Neural progenitor cell (in vitro differentiated cells): ENCODE measurements around the gene TAOK2. TPM values are rescaled to one million over a fixed set of nuclear protein-coding genes. Genes with fewer than 3 reads are reported as not detected.
A peak's percentile ranks its signal among the peaks of the same experiment; 100 is the strongest.

Experiments
- DNase-seq: peaks from one replicate; pipeline ENCODE4 v3.0.0-alpha.2; 2016; ENCODE audit warnings: low spot score
- H2AFZ ChIP-seq: fragments of 200-600 bp; sonication (generic); replicated peaks from 2 replicates; pipeline ENCODE4 v1.6.1; 2016; ENCODE audit warnings: antibody characterized with exemption
- H3F3A ChIP-seq: fragments of 200-600 bp; sonication (generic); 2 replicates; pipeline ENCODE4 v1.6.1; 2016; ENCODE audit warnings: antibody characterized with exemption, low read depth
- H3K27ac ChIP-seq: fragments of 200-600 bp; sonication (generic); 2 replicates; pipeline ENCODE4 v1.5.1; 2016; ENCODE audit warnings: mild to moderate bottlenecking
- H3K27me3 ChIP-seq: fragments of 200-600 bp; sonication (generic); 2 replicates; pipeline ENCODE4 v1.6.1; 2016; ENCODE audit warnings: mild to moderate bottlenecking, moderate library complexity
- H3K36me3 ChIP-seq: fragments of 200-600 bp; sonication (generic); 2 replicates; pipeline ENCODE4 v1.5.1; 2016
- H3K4me1 ChIP-seq: fragments of 200-600 bp; sonication (generic); 2 replicates; pipeline ENCODE4 v1.6.1; 2016; ENCODE audit warnings: mixed run types
- H3K4me2 ChIP-seq: fragments of 200-600 bp; sonication (generic); 2 replicates; pipeline ENCODE4 v1.6.1; 2016
- H3K4me3 ChIP-seq: fragments of 200-600 bp; sonication (generic); 2 replicates; pipeline ENCODE4 v1.5.1; 2016
- H3K79me2 ChIP-seq: fragments of 200-600 bp; sonication (generic); 2 replicates; pipeline ENCODE4 v1.6.1; 2016; ENCODE audit warnings: low read depth
- H3K9ac ChIP-seq: fragments of 200-600 bp; sonication (generic); 2 replicates; pipeline ENCODE4 v1.6.1; 2016
- H3K9me3 ChIP-seq: fragments of 200-600 bp; sonication (generic); 2 replicates; pipeline ENCODE4 v1.5.1; 2016; ENCODE audit warnings: low read depth
- H4K20me1 ChIP-seq: fragments of 200-600 bp; sonication (generic); 2 replicates; pipeline ENCODE4 v1.6.1; 2016; ENCODE audit warnings: low read depth
- H3K27ac Mint-ChIP-seq: 3 replicates; pipeline ENCODE4 v1.8.0; 2021; ENCODE audit warnings: mixed read lengths
- H3K27me3 Mint-ChIP-seq: 2 replicates; pipeline ENCODE4 v1.8.0; 2022; ENCODE audit warnings: low read depth, mild to moderate bottlenecking, inconsistent platforms, moderate library complexity, mixed read lengths; ENCODE audit not compliant: insufficient read depth
- H3K36me3 Mint-ChIP-seq: 3 replicates; pipeline ENCODE4 v1.8.0; 2021; ENCODE audit warnings: mixed read lengths
- H3K4me1 Mint-ChIP-seq: 3 replicates; pipeline ENCODE4 v1.8.0; 2021; ENCODE audit warnings: mixed read lengths
- H3K4me3 Mint-ChIP-seq: 3 replicates; pipeline ENCODE4 v1.8.0; 2021; ENCODE audit warnings: mild to moderate bottlenecking, moderate library complexity, mixed read lengths
- H3K9me3 Mint-ChIP-seq: 3 replicates; pipeline ENCODE4 v1.8.0; 2020; ENCODE audit warnings: mixed read lengths
- EZH2 ChIP-seq: fragments of 200-600 bp; sonication (generic); IDR thresholded peaks from 2 replicates; pipeline ENCODE4 v1.6.1; 2017; ENCODE audit warnings: antibody characterized with exemption, mild to moderate bottlenecking, moderate library complexity
- EZH2phosphoT487 ChIP-seq: fragments of 200-600 bp; sonication (generic); IDR thresholded peaks from 2 replicates; pipeline ENCODE4 v1.6.1; 2017; ENCODE audit warnings: antibody characterized with exemption
- total RNA-seq: library from RNA; depleted of rRNA; stranded (reverse); fragments of >200 nt; gene quantifications from 2 replicates; pipeline ENCODE4 v1.2.3, GENCODE V29; 2015; ENCODE audit warnings: low replicate concordance
- TF ChIP-seq, protein P1 (sequence below): fragments of 200-600 bp; sonication (generic); IDR thresholded peaks from 2 replicates; pipeline ENCODE4 v1.5.1; 2017; ENCODE audit warnings: antibody characterized with exemption, mild to moderate bottlenecking

The TAOK2 gene
- total RNA-seq, 1 donor from 2014 or later, result 13.8 TPM

DNA sequence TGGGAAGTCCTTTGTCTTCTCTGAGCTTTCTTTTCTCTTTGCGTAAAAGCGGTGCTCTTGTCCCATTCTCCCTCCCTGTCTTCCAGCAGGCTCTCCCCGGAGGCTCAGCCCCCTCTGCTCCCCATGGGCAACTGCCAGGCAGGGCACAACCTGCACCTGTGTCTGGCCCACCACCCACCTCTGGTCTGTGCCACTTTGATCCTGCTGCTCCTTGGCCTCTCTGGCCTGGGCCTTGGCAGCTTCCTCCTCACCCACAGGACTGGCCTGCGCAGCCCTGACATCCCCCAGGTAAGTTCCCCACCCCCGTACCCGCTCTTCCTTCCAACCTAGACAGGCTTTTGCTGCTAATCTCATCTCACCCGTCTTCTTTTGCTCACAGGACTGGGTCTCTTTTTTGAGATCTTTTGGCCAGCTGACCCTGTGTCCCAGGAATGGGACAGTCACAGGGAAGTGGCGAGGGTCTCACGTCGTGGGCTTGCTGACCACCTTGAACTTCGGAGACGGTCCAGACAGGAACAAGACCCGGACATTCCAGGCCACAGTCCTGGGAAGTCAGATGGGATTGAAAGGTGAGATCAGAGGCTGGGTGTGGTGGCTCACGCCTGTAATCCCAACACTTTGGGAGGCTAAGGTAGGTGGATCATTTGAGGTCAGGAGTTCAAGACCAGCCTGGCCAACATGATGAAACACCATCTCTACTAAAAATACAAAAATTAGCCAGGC lies 10.5 kb upstream of the TAOK2 start:
- Histone ChIP-seq H3F3A (peaks cover 16% of the 10 kb centered on the region), H3K9me3 (no peaks in the 10 kb centered on the region), H3K27ac (no peak overlapping the region), H3K36me3 (no peaks in the 10 kb centered on the region), H3K27me3 (no peaks in the 10 kb centered on the region), H3K4me1 (peaks cover 7% of the 10 kb centered on the region), H3K4me3 (peak overlapping the region; percentile 66), H3K79me2 (no peaks in the 10 kb centered on the region), H3K9ac (no peak overlapping the region), H4K20me1 (no peaks in the 10 kb centered on the region), H2AFZ (no peak overlapping the region), H3K4me2 (peak overlapping the region; percentile 96)
- DNase-seq, result no peak
- Mint-ChIP-seq H3K4me3 (peak overlapping the region; percentile 91), H3K4me1 (peaks cover 21% of the 10 kb centered on the region), H3K27me3 (peaks cover 2% of the 10 kb centered on the region), H3K36me3 (peaks cover 7% of the 10 kb centered on the region), H3K9me3 (no peaks in the 10 kb centered on the region), H3K27ac (no peak overlapping the region)
- no peak for TF ChIP-seq EZH2phosphoT487
- TF ChIP-seq EZH2, result no peak
- TF ChIP-seq, protein P1, sequence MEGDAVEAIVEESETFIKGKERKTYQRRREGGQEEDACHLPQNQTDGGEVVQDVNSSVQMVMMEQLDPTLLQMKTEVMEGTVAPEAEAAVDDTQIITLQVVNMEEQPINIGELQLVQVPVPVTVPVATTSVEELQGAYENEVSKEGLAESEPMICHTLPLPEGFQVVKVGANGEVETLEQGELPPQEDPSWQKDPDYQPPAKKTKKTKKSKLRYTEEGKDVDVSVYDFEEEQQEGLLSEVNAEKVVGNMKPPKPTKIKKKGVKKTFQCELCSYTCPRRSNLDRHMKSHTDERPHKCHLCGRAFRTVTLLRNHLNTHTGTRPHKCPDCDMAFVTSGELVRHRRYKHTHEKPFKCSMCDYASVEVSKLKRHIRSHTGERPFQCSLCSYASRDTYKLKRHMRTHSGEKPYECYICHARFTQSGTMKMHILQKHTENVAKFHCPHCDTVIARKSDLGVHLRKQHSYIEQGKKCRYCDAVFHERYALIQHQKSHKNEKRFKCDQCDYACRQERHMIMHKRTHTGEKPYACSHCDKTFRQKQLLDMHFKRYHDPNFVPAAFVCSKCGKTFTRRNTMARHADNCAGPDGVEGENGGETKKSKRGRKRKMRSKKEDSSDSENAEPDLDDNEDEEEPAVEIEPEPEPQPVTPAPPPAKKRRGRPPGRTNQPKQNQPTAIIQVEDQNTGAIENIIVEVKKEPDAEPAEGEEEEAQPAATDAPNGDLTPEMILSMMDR, result no peak

DNA sequence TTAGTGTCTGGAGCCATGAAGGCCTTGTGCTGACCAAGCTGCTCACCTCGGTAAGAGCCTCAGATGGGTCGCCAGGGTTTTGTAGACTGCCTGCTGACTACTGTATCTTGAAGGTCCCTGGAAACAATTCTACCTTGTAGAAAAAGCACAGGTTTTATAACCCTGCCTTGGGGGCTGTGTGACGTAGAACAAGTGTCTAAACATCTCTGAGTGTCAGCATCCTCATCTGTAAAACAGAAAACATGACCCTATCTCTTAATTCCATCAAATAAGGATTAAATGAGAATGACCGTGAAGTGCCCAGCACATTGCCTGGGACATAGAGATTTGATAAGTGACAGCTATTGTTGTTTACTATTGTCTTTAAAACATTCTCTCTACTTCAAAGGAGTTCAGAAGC lies 5.5 kb upstream of the TAOK2 start:
- no peaks in the 10 kb centered on the region for H3K79me2 ChIP-seq
- H3K27ac ChIP-seq, result no peak overlapping the region
- no peak overlapping the region for H3K4me3 ChIP-seq
- H3K9ac ChIP-seq, result no peak overlapping the region
- H3K9me3 ChIP-seq, result peaks cover 6% of the 10 kb centered on the region
- no peak overlapping the region for H3K27ac Mint-ChIP-seq
- no peak overlapping the region for H3K4me2 ChIP-seq
- peaks cover 9% of the 10 kb centered on the region for H3K27me3 ChIP-seq
- H3K4me3 Mint-ChIP-seq, result no peak overlapping the region
- H4K20me1 ChIP-seq, result no peaks in the 10 kb centered on the region
- peaks cover 4% of the 10 kb centered on the region for H3K36me3 ChIP-seq
- TF ChIP-seq EZH2phosphoT487, result no peak
- TF ChIP-seq EZH2, result no peak
- H3K4me1 ChIP-seq, result no peaks in the 10 kb centered on the region
- H3F3A ChIP-seq, result peaks cover 15% of the 10 kb centered on the region
- peaks cover 7% of the 10 kb centered on the region for H3K27me3 Mint-ChIP-seq
- H3K9me3 Mint-ChIP-seq, result peaks cover 5% of the 10 kb centered on the region
- no peak overlapping the region for H2AFZ ChIP-seq
- no peak for DNase-seq
- peaks cover 37% of the 10 kb centered on the region for H3K36me3 Mint-ChIP-seq
- H3K4me1 Mint-ChIP-seq, result peaks cover 8% of the 10 kb centered on the region

DNA sequence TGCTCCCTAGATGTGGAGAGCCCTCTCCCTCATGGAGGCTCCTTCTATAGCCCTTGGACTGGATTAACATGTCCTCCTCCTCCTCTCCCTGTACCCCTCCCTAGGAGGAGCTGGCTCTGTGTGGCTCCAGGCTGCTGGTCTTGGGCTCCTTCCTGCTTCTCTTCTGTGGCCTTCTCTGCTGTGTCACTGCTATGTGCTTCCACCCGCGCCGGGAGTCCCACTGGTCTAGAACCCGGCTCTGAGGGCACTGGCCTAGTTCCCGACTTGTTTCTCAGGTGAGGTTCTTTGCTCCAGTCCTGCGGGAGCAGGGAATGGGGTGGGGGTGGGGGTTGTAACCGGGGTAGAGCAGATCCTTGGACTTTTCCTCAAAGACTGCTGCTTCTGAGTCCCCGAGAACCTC lies 2.4 kb upstream of the TAOK2 start:
- Histone ChIP-seq H3K79me2 (peaks cover 24% of the 10 kb centered on the region), H3K4me2 (no peak overlapping the region), H3F3A (peaks cover 24% of the 10 kb centered on the region), H3K27me3 (peaks cover 9% of the 10 kb centered on the region), H3K9ac (no peak overlapping the region), H3K4me3 (no peak overlapping the region), H3K4me1 (peaks cover 14% of the 10 kb centered on the region), H4K20me1 (peaks cover 20% of the 10 kb centered on the region), H3K9me3 (peaks cover 6% of the 10 kb centered on the region), H3K36me3 (peaks cover 4% of the 10 kb centered on the region), H3K27ac (no peak overlapping the region), H2AFZ (no peak overlapping the region)
- Mint-ChIP-seq H3K36me3 (peaks cover 32% of the 10 kb centered on the region), H3K9me3 (peaks cover 5% of the 10 kb centered on the region), H3K4me1 (peaks cover 22% of the 10 kb centered on the region), H3K4me3 (peak overlapping the region; percentile 46), H3K27me3 (peaks cover 9% of the 10 kb centered on the region), H3K27ac (no peak overlapping the region)
- TF ChIP-seq, protein P1, result no peak
- TF ChIP-seq EZH2phosphoT487 (no peak), EZH2 (no peak)
- no peak for DNase-seq

DNA sequence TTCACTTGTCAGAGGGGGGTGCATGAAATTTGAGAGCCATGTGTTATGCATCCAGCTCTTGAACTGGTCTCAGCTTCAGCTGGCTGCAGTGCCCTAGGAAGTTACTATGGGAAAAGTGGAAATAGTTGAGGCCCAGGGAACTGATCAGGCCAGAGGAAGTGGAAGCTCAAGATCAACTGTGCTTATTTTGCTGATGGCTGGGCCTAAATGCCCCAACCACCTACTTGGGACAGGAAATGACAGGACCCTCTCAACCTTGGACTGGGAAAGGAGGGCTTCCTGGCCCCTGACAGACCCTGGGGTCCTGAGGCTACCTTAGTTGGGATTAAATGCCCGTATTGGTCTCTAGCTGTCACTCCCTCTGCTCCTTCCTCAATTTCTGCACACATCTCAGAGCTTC lies 1.2 kb upstream of the TAOK2 start:
- DNase-seq, result no peak
- peaks cover 4% of the 10 kb centered on the region for H3K36me3 ChIP-seq
- H3K27me3 ChIP-seq, result peaks cover 9% of the 10 kb centered on the region
- H3K4me1 Mint-ChIP-seq, result peaks cover 34% of the 10 kb centered on the region
- peaks cover 32% of the 10 kb centered on the region for H3K36me3 Mint-ChIP-seq
- H3K4me1 ChIP-seq, result peaks cover 23% of the 10 kb centered on the region
- no peak overlapping the region for H3K27ac ChIP-seq
- peaks cover 32% of the 10 kb centered on the region for H4K20me1 ChIP-seq
- no peak overlapping the region for H2AFZ ChIP-seq
- TF ChIP-seq, protein P1, result no peak
- TF ChIP-seq EZH2 (no peak), EZH2phosphoT487 (no peak)
- no peak overlapping the region for H3K9ac ChIP-seq
- H3K4me3 ChIP-seq, result no peak overlapping the region
- no peak overlapping the region for H3K27ac Mint-ChIP-seq
- peaks cover 12% of the 10 kb centered on the region for H3K27me3 Mint-ChIP-seq
- H3K79me2 ChIP-seq, result peaks cover 36% of the 10 kb centered on the region
- H3K9me3 Mint-ChIP-seq, result peaks cover 5% of the 10 kb centered on the region
- no peak overlapping the region for H3K4me2 ChIP-seq
- H3K9me3 ChIP-seq, result peaks cover 6% of the 10 kb centered on the region
- H3K4me3 Mint-ChIP-seq, result no peak overlapping the region
- H3F3A ChIP-seq, result peaks cover 24% of the 10 kb centered on the region
